ENCODE results near the gene TMEM219. TPM values are rescaled to one million over a fixed set of nuclear protein-coding genes. Genes with fewer than 3 reads are reported as not detected.
A peak's percentile ranks its signal among the peaks of the same experiment; 100 is the strongest.

The TMEM219 gene
- total RNA-seq, 1 donor from 2014 or later = 85.9 TPM

DNA sequence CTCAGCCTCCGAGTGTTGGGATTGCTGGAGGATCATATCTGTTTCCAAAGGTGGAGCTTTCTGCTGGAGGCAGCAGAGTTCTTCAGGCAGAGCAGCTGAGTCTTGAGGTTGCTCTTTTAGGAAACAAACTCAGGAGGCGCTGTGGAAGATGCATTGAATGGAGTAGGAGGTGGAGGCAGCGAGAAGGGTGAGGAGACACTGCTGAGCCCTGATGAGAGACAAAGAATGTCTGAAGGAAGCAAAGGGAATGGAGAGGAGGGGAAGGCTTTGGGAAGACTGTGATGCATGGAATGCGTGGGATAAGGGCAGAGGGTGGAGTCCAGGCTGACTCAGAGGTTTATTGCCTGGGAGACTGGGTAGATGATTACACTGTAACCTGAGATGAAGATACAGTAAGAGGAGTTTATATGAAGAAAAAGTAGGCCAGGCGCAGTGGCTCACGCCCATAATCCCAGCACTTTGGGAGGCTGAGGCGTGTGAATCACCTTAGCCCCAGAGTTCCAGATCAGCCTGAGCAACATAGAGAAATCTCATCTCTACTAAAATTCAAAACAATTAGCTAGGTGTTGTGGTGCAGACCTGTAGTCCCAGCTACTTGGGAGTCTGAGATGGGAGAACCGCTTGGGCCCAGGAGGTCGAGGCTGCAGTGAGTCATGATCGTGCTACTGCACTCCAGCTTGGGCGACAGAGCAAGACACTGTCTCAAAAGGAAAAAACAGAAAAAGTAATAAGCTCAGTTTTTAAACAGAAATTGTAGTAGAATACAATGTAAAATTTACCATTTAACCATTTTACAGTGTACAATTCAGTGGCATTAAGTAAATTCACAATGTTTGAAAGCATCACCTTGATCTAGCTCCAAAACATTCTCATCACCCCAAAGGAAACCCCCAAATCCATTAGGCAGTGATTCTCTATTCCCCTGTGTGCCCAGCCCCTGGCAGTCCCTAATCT is 17.8 kb upstream of the TMEM219 start:
- peak in 1 of 2 experiments; percentile 62 for DNase-seq (ENCODE audit: low spot score in 2 of 2, unreplicated experiment in 2 of 2)
- TF ChIP-seq, protein P1, sequence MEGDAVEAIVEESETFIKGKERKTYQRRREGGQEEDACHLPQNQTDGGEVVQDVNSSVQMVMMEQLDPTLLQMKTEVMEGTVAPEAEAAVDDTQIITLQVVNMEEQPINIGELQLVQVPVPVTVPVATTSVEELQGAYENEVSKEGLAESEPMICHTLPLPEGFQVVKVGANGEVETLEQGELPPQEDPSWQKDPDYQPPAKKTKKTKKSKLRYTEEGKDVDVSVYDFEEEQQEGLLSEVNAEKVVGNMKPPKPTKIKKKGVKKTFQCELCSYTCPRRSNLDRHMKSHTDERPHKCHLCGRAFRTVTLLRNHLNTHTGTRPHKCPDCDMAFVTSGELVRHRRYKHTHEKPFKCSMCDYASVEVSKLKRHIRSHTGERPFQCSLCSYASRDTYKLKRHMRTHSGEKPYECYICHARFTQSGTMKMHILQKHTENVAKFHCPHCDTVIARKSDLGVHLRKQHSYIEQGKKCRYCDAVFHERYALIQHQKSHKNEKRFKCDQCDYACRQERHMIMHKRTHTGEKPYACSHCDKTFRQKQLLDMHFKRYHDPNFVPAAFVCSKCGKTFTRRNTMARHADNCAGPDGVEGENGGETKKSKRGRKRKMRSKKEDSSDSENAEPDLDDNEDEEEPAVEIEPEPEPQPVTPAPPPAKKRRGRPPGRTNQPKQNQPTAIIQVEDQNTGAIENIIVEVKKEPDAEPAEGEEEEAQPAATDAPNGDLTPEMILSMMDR (IDR thresholded peaks at IDR 0.05; ENCODE audit: unreplicated experiment) = no peak
- Mint-ChIP-seq H3K27ac (peak overlapping the region; percentile 99), H3K27me3 (ENCODE audit: low read depth) (no peaks in the 10 kb centered on the region), H3K36me3 (no peaks in the 10 kb centered on the region), H3K4me3 (peak overlapping the region; percentile 28), H3K4me1 (peaks cover 22% of the 10 kb centered on the region), H3K9me3 (peaks cover 5% of the 10 kb centered on the region)

DNA sequence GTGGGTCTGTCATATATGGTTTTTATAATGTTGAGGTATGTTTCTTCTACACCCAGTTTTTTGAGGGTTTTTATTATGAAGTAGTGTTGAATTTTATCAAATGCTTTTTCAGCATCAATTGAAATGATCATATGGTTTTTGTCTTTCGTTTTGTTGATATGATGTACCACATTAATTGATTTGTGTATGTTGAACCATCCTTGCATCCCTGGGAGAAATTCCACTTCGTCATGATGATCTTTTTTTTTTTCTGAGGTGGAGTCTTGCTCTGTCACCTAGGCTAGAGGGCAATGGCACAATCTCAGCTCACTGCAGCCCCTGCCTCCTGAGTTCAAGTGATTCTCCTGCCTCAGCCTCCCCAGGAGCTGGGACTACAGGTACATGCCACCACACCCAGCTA is 14.0 kb upstream of the TMEM219 start:
- Mint-ChIP-seq H3K27me3 (ENCODE audit: low read depth) (no peaks in the 10 kb centered on the region), H3K4me3 (no peak overlapping the region), H3K36me3 (no peaks in the 10 kb centered on the region), H3K9me3 (peaks cover 13% of the 10 kb centered on the region), H3K4me1 (peaks cover 16% of the 10 kb centered on the region), H3K27ac (no peak overlapping the region)
- no peak for DNase-seq (ENCODE audit: low spot score in 2 of 2, unreplicated experiment in 2 of 2)
- TF ChIP-seq, protein P1 (IDR thresholded peaks at IDR 0.05; ENCODE audit: unreplicated experiment) = no peak

DNA sequence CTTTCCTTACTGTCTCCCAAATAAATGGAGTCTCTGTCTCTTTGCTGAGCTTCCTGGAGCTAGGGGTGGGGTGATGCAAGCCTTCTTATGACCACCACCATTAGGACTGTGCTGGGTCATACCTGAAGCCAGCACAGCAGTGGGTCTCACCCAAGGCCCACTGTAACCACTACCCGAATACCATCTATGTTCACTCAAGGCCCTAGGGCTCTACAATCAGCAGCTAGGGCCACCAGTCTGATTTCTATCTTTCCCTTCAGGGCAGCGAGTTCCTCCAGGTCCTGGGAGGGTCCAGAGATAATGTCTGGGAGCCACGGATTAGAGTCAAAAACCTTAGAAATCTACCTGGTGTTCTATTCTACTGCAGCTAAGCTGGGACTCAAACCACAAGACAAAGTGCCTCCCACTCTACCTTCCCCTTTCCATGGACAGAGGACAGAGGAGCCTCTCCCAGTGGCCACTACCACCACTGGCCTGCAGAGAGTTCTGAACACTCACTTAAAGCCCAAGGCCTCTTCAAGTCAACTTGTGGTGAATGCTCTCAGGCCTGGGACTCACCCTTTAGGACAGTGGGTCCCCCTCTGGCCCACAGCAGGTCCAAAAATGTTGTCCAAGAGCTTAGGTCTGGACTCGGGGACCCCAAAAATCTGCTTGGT is 10.9 kb upstream of the TMEM219 start:
- Mint-ChIP-seq H3K27me3 (ENCODE audit: low read depth) (no peaks in the 10 kb centered on the region), H3K9me3 (peaks cover 13% of the 10 kb centered on the region), H3K4me1 (no peaks in the 10 kb centered on the region), H3K27ac (no peak overlapping the region), H3K4me3 (no peak overlapping the region), H3K36me3 (no peaks in the 10 kb centered on the region)
- DNase-seq (ENCODE audit: low spot score in 2 of 2, unreplicated experiment in 2 of 2) = no peak
- TF ChIP-seq, protein P1 (IDR thresholded peaks at IDR 0.05; ENCODE audit: unreplicated experiment) = no peak

DNA sequence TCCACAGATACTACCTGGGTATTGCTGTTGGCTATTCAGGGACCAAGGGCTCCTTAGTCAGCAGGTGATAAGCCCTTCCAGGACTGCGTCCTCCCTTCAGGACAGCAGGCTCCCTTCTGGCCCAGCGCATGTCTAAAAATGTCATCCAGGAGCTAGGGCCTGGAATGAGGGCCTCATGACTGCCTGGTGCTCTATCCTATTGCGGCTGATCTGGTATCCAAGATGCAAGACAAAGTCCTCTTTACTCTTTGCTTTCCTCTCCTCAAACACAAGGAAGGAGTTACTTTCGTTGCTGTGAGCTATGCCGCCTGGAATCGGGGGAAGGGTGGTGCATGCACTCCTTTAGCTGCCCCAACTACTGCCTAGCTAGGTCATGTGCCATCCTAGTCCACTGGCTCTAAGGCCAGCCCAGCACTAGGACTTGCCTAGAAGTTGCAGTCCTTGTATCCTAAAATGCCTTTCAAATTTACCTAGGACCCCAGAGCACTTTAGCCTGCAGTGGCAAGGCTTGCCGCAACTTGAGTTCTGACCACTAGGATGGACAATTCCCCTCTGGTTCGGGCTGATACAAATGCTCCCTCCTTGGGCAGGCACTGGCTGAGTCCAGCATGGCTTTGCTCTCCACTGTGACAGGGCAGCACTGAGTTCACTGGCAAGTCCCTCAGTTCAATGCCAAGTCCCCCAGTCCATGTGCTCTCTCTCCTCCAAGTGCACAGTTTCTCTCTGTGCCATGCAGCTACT is 10.1 kb upstream of the TMEM219 start:
- Mint-ChIP-seq H3K4me1 (no peaks in the 10 kb centered on the region), H3K36me3 (no peaks in the 10 kb centered on the region), H3K27ac (no peak overlapping the region), H3K4me3 (no peak overlapping the region), H3K9me3 (peaks cover 13% of the 10 kb centered on the region), H3K27me3 (ENCODE audit: low read depth) (no peaks in the 10 kb centered on the region)
- TF ChIP-seq, protein P1 (IDR thresholded peaks at IDR 0.05; ENCODE audit: unreplicated experiment) = no peak
- DNase-seq (ENCODE audit: low spot score in 2 of 2, unreplicated experiment in 2 of 2) = no peak

DNA sequence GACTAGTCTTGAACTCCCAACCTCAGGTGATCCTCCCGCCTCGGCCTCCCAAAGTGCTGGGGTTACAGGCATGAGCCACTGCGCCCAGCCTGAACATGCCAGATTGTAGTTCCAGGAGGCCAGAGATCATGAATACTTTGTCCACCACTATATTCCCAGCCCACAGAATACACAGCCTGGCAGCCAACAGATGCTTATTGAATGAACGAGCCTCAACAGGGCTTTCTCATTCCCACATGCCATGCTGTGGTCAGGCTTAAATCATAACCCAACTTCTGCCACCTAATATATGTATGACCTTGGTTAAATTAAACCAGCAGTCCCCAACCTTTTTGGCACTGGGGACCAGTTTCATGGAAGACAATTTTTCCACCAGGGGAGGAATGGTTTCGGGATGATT is 3.1 kb upstream of the TMEM219 start:
- no peaks in the 10 kb centered on the region for H3K27me3 Mint-ChIP-seq (ENCODE audit: low read depth)
- TF ChIP-seq, protein P1 (IDR thresholded peaks at IDR 0.05; ENCODE audit: unreplicated experiment) = no peak

More for the DNA sequence above, 3.1 kb upstream of the TMEM219 start:
- H3K4me3 Mint-ChIP-seq = no peak overlapping the region
- H3K4me1 Mint-ChIP-seq = peaks cover 12% of the 10 kb centered on the region
- no peaks in the 10 kb centered on the region for H3K9me3 Mint-ChIP-seq
- DNase-seq (ENCODE audit: low spot score in 2 of 2, unreplicated experiment in 2 of 2) = no peak
- peaks cover 3% of the 10 kb centered on the region for H3K36me3 Mint-ChIP-seq
- H3K27ac Mint-ChIP-seq = no peak overlapping the region
